Activated T-cell treated with anti-CD3 and anti-CD28 coated beads for 1 hour (primary cell): ENCODE measurements around the gene ELMO1.
"Not testable (repeated sequence)": the region's sequence is repeated elsewhere in the genome, so short reads cannot be mapped to it uniquely, and the experiment has no call there.

Source experiments
- DNase-seq: peaks from one replicate; pipeline ENCODE4 v3.0.0-alpha.2; 2020; ENCODE audit warnings: low read depth

Gene ELMO1

DNA sequence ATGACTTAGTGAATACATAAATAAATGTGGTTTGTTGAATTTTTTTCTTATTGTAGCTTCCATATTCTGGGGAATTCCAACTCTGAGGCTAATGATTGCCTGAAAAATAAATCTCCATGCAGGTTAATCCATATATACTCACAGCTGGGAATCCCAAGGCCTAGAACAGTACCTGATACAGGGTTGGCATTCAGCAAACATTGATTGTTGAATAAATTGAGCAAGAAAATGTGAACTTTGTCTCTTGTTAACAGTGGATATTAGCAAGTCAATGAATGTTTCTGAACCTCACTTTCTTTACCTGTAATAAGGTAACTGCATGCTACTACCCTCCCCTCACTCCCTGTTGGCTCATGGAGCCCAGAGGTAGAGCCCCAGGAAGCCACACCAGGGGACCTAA, 470.8 kb downstream of the ELMO1 start:
- no peak for DNase-seq

- not testable (repeated sequence) for DNase-seq
Measured at GRCh38 chr7:36973534-36973933, 475.1 kb downstream of the ELMO1 start.

- DNase-seq = no peak
Measured at GRCh38 chr7:36972140-36972518, 476.5 kb downstream of the ELMO1 start.

GRCh38 chr7:36971515-36972139, 477.0 kb downstream of the ELMO1 start:
- DNase-seq = no peak

DNA sequence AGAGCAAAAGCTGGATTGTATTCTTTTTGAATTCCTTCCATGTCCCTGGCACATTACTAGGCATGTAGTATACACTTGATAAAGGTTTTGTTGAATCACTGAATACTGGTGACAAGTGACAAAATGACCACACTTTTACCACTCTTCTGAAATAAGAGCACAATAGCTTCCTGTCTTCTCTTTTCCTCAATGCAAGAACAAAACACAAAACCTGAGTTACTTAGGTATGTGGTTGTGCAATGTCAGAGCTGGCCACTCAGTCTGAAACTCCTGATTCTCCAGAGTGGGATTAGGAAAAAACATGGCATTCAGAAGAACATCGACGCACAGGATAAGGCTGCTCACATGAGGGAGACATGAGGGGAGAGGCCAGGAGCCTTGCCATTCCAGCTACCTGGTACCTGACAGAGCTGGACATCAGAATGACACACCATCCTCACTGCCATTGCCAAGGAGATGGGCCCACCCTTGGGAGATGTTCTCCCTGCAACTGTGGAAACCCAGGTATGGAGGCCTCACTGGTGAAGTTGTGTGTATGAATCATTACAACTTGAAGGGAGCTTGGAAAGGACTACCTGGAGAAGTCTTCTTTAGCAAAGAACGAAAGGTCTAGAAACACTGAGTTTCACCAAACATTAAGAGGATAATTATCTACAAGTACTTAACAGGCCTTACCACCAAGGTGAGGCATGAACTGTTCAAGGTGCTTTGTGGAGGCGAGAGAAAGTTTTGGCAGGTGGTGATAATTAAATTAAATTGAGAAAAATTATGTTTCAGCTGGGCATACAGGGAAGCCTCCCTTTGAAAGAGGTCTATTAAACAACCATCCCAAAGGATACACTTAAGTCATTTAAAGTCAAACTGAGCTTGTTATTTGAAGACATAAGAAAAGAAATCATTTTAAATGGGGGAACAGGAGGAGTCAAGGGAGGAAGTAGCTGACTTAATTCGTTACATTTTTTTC, 477.8 kb downstream of the ELMO1 start:
- DNase-seq = no peak

DNA sequence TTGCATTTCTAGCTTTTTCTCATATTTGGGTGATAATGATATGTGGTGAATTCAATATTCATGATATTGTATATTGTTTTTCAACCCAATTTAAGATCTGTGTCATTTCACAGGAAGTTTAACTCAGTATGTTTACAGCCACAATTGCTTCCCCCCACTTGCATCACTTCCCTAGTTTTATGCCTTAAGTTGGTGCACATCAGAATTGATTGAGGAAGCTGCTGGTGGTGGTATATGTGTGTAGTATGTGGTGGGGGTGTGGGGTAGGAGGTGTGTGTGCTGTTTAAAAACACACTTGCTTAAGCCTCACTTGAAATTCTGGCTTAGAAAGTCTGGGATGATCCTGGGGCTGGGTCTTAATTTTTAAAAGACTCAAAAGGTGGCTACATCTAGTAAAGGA, 479.3 kb downstream of the ELMO1 start:
- DNase-seq = no peak

GRCh38 chr7:36967387-36967786, 481.3 kb downstream of the ELMO1 start:
- no peak for DNase-seq

GRCh38 chr7:36966636-36967035, 482.0 kb downstream of the ELMO1 start:
- no peak for DNase-seq

GRCh38 chr7:36966039-36966438, 482.6 kb downstream of the ELMO1 start:
- no peak for DNase-seq

- no peak for DNase-seq
Measured at GRCh38 chr7:36965625-36966024, 483.0 kb downstream of the ELMO1 start.

DNA sequence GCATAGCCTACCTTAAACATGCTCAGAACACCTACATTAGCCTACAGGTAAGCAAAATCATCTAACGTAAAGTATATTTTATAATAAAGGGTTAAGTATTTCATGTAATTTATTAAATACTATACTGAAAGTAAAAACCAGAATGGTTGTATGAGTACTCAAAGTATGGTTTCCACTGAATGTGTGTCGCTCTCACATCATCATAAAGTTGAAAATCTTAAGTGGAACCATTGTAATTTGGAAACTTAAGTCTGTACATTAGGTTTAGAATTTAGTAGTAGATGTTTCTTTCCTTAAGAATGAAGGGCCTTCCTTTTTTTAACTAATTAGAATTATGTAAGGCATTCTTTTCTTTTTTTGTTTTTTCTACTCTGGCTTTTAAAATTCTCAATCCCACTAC, 484.4 kb downstream of the ELMO1 start:
- no peak for DNase-seq

DNA sequence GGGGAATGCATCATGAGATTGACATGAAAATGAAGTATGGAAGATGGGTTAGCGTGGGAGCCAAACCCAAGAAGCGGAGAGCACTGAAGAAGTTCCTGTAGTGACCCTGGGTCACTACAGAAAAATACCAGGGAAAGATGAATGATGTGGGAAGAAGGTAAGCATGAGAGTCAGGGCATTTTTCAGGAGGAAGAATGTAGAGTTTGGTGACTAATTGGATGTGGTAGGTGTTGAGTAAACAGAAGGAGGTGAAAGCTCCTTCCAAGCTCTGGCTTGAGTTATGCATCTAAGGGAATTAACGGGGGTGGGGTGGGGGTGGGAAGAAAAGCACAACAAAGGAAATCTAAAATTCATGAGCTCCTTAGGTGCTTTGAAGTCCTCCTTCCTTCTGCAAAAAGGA, 486.3 kb downstream of the ELMO1 start:
- no peak for DNase-seq

- DNase-seq = no peak
Measured at GRCh38 chr7:36961693-36962092, 487.0 kb downstream of the ELMO1 start.

- DNase-seq = no peak
Measured at GRCh38 chr7:36961097-36961496, 487.6 kb downstream of the ELMO1 start.

- DNase-seq = no peak
Measured at GRCh38 chr7:36960105-36960504, 488.6 kb downstream of the ELMO1 start.

- no peak for DNase-seq
Measured at GRCh38 chr7:36958111-36958733, 490.4 kb downstream of the ELMO1 start.

DNA sequence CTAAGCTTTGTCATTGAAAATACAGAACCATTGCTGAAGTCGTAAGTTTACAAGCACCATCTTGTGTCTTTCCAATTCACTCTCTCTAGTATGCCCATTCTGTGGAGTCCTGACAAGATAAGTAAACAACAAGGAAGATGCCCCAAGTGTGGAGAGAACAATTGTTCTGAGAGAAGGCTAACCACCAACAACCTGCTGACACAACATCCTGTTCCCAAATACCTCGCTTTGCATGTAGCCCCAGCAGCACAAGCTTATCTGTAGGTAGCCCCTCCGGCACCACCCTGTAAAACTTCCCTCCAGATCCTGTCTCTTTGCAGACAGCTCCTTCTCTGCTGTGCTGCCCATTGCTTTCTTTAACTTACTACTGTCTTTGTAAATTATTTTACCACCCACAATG, 491.0 kb downstream of the ELMO1 start:
- DNase-seq = no peak

DNA sequence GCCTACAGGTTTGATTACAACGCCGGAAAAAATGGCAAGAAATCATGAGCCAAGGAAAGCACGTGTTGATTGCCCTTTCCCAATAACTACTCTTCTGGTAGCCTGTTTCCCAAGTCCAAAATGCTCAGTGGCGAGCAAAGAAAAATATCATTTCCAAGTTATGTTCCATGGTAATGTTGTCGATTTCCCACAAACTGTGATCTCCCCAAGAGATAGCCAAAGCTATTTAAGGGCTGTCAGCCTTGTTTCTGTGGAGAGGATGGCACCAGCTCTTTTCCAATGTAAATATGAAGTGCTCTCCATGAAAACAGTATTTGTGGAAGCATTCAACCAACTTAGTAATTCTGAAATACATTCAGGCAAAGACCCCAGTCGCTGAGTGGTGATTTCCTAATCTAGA, 491.9 kb downstream of the ELMO1 start:
- no peak for DNase-seq

GRCh38 chr7:36955456-36956129, 493.1 kb downstream of the ELMO1 start:
- no peak for DNase-seq

- no peak for DNase-seq
Measured at GRCh38 chr7:36951257-36951697, 497.4 kb downstream of the ELMO1 start.

GRCh38 chr7:36949711-36950600, 498.7 kb downstream of the ELMO1 start:
- no peak for DNase-seq

DNA sequence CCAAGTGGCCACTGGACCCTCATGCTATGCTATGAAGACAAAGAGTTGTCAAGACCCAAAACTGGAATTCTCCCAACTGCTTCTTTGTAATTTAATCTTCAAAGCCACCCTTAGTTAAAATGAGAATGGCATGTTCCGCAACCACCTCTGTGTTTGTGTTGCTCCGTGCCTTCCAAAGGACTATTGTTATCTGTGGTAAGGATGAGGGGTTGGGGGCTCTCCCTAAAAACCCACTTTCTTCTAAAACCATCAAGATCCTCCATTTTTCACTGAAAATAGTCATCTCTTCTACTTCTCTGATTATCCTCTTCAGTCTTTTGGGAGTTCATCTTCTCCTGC, 502.3 kb downstream of the ELMO1 start:
- no peak for DNase-seq
